ENCODE data around the gene RTEL1. TPM values are rescaled to one million over a fixed set of nuclear protein-coding genes. Genes with fewer than 3 reads are reported as not detected.
"Not testable (repeated sequence)": the region's sequence is repeated elsewhere in the genome, so short reads cannot be mapped to it uniquely, and the experiment has no call there.

RTEL1 gene
- polyA plus RNA-seq, 5 donors, result 18.9 to 23.2 (median 20.2) TPM

DNA sequence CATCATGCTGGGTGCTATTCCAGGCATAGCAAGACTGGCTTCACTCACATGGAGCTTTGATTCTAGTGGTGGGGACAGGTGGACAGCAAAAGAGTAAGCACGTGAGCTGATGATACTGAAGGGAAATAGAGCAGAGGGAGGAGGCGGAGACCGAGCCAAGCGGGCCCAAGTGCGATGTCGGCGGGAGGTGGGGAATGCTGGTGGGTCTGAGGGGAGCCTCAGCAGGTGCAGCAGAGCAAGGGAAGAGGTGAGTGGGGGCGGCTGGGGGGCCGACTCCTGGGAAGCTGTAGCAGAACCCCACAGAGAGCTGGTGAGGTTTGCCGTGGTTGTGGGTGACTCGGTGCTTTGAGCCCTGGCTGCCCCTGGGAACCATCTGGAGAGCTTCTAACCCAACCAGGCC, 10.2 kb downstream of the RTEL1 start:
- DNase-seq, result no peak

DNA sequence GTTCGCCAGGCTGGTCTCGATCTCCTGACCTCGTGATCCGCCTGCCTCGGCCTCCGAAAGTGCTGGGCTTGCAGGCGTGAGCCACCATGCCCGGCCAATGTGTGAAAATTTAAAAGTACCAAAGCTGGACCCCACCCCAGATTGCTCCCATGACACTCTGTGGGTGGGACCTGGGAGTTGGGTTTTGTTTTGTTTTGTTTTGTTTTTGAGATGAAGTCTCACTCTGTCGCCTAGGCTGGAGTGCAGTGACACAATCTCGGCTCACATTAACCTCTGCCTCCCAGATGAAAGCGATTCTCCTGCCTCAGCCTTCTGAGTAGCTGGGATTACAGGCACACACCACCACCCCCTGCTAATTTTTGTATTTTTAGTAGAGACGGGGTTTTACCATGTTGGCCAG, 13.6 kb downstream of the RTEL1 start:
- not testable (repeated sequence) for DNase-seq

DNA sequence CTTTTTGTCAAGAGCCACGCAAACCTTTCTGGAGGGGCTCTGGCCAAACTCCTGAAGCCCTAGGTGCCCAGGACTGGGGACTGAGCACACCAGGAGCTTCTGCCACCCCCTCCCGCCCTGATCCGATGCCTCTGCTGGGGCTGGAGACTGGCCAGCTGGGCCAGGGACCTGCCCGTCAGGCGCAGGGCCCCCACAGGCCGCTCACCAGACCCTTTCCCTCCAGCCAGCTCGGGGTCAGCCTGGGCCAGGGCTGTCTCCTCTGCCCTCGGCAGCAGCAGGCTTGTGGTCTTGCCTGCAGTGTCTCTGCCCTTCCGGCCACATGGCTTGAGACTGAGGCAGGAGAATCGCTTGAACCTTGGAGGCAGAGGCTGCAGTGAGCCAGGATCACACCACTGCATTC, 14.6 kb downstream of the RTEL1 start:
- DNase-seq, result no peak

DNA sequence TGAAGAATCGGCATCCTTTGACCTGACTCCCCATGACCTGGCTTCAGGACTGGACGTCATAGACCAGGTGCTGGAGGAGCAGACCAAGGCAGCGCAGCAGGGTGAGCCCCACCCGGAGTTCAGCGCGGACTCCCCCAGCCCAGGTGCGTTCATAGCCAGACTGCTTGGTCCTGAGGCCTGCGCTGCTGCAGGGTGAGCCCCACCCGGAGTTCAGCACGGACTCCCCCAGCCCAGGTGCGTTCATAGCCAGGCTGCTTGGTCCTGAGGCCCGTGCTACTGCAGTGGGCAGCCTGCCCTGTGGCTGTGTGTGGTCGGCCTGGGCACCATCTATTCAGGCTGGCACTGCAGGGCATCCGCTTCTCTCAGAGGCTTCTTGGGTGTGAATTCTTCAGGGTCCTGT, 15.8 kb downstream of the RTEL1 start:
- no peak for DNase-seq

DNA sequence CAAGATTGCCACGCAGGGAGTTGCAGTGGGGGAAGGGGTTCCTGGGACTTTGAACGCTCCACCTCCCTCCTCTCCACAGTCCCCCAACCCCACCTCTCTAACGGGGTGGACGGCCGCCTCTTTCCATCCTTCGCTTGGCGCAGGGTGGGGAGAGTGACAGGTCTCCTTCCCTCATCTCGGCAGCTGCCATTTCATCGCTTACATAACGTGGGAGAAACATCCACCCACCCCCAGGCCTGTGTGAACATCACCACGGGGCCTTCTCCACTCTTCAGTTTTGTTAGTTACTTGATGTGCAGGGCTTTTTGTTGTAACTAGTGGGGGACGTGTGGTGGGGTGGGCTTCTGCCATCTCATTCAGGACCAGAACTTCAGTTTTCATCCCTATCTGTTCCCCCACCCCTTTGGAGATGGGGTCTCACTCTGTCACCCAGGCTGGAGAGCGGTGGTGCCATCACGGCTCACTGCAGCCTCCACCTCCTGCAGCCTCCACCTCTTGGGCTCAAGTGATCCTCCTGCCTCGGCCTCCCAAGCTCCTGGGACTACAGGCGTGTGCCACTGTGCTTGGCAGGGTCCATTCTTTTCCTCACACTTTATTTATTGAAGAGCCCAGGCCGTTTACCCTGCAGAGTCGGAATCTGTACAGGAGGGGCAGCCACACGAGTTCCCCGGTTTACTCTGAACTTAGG, 17.7 kb downstream of the RTEL1 start:
- no peak for DNase-seq

DNA sequence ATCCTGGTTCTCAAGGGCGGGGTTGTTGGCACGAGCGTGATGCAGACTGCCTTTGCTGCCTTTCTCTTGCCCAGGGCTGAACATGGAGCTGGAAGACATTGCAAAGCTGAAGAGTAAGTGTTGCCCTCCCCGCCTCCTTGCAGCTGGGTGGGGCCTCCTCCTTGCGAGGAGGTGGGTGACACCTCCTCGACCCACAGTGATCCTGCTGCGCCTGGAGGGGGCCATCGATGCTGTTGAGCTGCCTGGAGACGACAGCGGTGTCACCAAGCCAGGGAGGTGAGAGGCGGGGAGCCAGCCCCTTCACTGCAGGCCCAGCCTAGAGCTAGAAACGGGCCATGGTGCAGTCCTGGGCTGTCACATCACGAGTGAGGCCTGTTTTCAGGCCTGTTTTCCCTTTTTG, 20.0 kb downstream of the RTEL1 start:
- DNase-seq, result no peak

DNA sequence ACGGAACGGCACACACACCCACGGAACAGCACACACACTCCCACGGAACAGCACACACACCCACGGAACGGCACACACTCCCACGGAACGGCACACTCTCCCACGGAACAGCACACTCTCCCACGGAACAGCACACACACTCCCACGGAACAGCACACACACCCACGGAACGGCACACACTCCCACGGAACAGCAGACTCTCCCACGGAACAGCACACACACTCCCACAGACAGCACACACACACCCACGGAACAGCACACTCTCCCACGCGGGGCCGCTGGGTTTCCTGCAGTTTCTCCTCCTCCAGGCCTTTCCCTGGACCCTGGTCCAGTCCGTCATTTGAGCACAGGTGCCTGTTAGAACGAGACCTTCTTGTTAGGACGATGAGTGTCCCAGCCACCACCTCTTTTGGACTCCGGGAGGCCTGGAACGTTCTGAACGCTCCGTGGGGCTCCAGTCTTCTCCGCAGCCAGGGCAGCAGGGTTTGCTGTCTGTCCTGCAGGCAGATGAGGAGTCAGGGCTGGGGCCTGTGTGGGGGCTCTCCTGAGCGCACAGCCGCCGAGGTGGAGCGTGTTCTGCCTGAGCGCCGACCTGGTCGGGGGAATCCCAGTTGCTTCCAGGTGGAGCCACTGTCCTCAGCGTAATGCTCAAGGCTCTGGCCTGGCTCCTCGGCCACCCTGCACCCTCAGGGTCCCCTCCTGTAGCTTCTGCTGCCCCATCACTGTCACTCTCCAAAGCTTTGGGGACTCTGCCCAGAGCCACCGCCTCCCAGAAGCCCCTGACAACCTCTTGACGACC, 20.8 kb downstream of the RTEL1 start:
- no peak for DNase-seq

DNA sequence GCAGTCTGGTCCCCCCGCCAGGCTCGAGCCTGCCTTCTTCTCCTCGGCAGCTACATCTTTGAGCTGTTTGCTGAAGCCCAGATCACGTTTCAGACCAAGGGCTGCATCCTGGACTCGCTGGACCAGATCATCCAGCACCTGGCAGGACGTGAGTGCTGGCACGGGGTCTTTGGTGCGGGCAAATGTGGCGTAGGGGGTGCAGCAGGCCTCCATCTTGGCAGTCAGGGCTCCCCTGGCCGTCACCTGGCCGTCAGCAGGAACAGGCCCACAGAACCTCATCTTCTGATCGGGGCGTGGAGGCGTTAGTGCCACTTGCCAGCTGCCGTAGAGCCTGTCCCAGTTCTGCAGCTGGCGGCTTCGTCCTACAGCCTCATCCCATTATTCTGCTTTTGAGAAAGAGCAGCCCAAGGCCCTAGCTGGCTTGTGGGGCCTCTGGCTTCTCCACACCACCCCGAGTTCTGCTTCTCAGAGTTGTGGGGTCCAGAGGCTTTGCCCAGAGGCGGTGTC, 21.7 kb downstream of the RTEL1 start:
- no peak for DNase-seq

DNA sequence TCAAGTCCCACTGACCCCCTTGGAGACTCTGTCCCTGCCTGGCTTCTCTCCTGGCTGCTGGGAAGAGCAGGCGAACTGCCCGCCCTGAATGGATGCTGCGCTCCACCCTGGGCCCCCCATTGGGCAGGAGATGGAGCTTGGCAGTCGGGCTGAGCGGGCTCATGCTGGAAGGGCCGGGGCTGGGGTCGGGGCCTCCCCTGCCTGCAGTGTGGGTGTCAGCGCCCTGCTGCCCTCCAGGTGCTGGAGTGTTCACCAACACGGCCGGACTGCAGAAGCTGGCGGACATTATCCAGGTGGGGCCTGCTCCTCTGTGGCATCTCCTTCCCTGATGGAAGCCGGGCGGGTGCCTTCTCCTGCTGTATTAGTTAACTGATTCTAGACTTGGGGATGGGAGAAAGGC, 22.3 kb downstream of the RTEL1 start:
- DNase-seq, result no peak

DNA sequence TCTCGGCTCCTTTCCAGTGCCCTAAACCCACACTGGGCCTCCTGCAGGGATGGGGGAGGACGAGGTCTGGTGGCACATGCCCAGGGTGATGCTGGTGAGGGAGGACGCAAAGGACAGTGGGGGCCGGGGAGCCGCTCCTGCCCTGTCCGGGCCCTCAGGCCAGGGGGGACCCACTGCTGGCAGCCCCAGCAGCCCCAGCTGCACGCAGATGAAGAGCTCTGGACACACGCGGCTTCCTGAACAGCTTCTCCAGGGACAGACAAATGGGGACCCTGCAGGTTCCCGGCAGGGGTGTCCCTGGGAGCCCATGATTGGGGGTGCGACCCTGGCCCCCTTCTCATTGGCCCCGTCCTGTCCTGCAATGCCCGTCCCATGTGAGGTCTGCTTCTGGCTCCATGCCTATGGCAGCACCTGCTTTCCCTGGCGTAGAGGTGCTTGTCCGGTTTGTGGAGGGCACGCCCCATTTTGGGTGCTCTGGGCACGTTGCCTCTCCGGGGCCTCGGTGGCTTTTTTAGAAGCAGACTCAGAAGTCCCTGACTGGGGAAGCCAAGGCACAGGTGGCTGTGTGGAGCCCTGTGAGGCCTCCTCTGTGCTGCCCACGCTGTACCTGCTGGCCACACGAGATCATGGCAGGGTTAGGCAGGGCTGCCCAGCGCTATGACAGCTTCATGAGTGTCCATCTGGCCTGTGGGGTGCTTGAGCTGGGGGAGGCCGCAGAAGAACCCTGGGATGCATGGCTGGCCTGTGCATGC, 22.9 kb downstream of the RTEL1 start:
- DNase-seq, result no peak

DNA sequence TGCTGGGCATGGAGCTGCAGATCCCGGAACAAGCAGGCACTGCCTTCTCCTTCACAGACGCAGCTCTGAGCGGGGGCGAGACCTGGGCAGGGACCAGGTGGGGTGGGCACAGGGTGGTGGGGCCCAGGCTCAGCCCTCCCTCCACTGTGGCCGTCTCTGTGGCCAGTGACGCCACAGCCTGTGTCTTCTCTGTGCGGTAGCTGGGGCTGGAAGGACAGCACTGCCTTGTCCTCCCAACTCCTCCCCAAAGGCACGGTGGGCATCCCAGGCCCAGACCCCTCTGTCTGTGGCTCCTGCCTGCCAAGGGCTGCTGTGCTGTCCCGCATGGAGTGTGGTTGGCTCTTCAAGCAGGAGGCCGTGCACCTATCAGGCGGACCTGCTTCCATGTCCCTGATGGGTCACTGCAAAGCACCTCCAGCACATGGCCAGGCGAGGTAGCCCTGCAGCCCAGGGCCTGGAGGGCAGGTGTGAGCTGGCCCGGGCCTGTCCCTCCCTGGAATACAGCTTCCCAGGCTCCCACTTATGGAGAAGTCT, 23.6 kb downstream of the RTEL1 start:
- DNase-seq, result no peak

DNA sequence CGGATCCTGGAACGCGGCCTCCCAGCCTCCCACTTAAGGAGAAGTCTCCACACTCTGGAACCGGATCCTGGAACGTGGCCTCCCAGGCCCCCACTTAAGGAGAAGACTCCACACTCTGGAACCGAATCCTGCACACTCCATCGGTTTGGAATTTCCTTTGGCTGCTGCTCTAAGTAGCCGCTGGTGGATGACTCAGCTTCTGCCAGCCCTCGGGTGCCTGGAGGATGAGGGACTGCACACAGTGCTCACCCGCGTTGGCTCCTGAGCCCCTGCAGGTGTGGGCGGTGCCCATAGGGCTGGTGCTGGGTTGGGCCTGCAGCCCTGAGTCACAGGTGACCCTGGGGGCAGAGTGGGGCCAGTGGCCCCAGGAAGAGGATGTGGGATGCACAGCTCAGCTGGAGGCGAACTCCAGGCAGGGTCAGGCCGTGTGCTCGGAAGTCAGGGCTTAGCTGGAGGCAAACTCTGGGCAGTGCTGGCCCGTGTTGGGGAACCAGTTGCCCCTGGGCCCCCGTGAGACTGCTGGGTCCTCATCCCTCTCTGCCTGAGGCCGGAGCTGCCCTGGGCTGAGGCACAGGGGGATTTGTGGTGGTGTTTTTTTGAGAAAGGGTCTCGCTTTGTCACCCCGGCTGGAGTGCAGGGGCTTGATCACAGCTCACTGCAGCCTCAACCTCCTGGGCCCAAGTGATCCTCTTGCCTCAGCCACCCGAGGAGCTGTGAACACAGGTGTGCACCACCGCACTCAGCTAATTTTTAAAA, 24.4 kb downstream of the RTEL1 start:
- no peak for DNase-seq

DNA sequence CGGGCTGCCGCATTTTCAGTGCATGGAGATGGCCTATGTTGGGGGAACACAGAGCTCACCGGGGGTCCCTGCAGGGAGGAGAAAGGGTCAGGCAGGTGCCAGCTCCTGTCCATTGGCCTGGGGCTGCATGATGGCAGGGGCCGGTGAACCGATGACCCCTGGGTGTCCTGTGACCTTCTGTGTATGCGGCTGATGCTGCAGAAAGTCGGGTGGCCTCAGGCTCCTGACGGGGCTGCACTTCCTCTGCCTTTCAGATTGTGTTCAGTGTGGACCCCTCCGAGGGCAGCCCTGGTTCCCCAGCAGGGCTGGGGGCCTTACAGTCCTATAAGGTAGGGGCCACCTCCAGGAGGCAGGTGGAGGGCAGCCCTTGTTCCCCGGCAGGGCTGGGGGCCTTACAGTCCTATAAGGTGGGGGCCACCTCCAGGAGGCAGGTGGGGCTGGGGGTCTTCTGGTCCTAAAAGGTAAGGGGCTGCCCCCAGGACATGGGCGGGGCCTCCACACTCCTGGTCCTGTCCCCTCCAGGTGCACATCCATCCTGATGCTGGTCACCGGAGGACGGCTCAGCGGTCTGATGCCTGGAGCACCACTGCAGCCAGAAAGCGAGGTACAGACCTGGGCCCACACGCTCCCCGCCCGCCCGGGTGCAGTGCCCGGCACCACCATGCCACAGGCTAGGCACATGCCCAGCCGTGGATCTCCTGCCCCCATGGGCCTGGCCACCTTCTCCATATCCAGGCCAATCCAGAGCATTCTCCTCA, 27.3 kb downstream of the RTEL1 start:
- DNase-seq, result no peak

DNA sequence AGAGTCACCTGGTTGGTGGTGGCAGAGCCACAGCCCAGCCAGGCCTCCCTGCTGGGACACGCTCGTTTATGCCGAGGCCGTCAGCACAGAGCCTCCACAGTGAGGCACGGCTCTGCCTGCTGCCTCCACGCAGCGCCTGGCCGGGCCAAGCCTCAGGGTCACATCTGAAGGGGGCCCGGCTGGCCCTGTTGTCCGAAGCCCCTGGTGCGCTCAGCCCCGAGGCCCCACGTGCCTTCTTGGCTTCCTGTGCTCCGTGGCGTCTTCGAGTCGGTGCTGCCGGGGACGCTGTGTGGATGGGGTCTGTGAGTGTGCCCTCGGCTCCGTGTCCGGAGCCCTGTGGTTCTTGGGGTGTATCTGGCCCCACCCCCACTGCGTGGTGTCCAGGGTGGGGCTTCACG, 28.0 kb downstream of the RTEL1 start:
- no peak for DNase-seq

DNA sequence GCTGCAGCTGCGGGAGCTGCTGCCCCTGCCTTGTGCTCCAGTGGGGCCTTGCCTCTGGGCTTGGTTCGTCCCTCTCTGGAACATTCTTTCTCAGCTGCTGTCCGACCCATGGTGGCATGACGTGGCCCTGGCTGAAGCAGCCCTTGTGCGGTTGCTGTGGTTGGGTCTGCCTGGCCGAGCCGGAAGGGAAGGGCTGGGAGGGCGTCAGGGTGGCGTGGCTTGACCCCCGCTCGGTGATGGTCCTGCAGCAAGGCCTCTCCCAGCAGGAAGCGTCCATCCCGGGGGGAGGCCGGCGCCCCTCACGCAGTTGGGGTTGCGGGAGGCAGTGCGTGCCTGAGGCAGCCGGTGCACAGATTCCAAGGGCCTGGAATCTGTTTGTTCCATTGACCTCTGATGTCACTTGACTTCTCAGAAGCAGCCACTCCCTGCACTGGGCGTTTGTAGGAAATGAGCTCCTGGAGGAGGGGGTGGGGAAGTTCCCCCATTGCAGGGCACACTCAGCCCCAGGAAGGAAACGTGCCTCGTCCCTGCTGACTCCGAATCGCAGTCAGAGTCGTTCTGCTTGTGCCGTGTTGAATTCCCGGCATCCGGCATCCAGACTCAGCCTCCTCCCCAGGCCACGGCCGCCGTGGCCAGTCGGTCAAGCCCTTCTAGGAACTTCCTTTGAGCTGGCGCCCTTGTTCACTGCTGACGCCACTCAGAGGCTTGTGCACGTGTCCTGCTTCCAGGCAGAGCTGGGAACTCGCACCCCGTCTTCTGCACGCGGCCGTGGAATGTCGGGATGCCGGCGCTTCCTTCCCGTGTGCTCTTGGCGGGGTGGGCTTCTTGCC, 28.6 kb downstream of the RTEL1 start:
- no peak for DNase-seq

DNA sequence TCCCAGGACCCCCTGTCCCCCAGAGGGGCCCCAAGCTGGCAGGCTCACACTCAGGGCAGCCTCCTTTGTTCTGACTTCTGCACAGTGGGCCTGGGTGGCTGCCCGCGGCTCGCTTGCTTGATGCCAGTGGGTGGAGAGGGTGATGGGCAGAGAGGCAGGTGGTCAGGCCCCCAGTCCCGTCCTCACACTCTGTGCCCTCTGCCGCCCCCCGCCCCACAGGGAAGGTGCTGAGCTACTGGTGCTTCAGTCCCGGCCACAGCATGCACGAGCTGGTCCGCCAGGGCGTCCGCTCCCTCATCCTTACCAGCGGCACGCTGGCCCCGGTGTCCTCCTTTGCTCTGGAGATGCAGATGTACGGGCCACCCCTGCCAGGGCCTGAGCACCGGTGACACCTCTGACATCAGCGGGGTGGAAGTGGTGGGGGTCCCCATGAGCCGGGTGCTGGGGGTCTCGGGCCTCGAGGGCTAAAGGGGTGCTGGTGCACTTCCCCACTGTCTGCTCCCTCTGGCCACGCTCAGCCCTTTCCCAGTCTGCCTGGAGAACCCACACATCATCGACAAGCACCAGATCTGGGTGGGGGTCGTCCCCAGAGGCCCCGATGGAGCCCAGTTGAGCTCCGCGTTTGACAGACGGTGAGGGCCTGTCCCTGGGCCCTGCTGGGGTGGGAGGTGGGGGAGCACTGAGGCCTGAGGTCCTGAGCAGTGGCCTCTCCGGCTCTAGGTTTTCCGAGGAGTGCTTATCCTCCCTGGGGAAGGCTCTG, 29.5 kb downstream of the RTEL1 start:
- no peak for DNase-seq

DNA sequence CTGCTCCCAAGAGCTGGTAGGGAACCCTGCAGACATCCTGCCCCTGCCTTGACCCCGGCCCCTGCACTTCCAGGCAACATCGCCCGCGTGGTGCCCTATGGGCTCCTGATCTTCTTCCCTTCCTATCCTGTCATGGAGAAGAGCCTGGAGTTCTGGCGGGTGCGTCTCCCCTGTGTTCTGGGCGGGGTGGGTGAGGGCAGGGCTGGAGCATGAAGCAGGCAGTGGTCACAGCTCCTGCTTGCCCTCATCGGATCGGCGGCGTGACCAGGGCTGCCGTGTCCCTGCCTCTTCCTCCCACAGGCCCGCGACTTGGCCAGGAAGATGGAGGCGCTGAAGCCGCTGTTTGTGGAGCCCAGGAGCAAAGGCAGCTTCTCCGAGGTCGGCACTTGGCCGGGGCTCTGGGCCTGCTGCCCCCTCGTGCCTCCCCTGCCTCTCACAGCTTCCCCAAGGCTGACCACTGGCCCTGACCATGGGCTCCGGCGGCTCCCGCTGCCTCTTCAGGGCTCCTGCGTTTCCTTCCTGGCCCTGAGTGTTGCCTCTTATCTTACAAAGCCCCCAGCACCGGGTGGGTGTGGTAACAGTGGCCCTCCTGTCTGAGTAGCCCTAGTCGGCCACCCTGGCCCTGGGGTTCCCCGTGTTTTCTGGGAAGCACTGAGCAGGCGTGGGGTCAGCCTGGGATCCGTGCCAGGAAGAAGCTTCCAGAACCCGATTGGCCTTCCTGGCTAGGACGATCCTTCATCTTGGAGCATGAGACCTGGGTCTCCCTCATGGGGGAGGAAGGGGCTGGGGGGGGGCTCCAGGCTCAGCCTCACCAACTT, 30.3 kb downstream of the RTEL1 start:
- no peak for DNase-seq

Measured in right lung (tissue), 5 donors.